HepG2 (cell line): ENCODE data around the gene FN1. TPM values are rescaled to one million over a fixed set of nuclear protein-coding genes. Genes with fewer than 3 reads are reported as not detected.

Source experiments
- CREM ChIP-seq, 2 experiments: sonication (generic) in 1 of 2; formaldehyde crosslinking in 1 of 2; IDR thresholded peaks; 2 replicates each; pipeline versions ENCODE4 v1.4.0 to v1.6.1; 2016 to 2020; ENCODE audit warnings: antibody characterized with exemption in 1 of 2, mild to moderate bottlenecking in 1 of 2, missing genetic modification reagents in 1 of 2
- ELF3 ChIP-seq: IDR thresholded peaks from 2 replicates; pipeline ENCODE4 v1.6.1; 2016; ENCODE audit warnings: missing genetic modification reagents, missing compliant biosample characterization
- GLI4 ChIP-seq: sonication (generic); formaldehyde crosslinking; IDR thresholded peaks from 2 replicates; pipeline ENCODE4 v1.5.1; 2020; ENCODE audit warnings: missing genetic modification reagents, mild to moderate bottlenecking, moderate library complexity, borderline replicate concordance
- HDAC1 ChIP-seq: sonication (generic); formaldehyde crosslinking; IDR thresholded peaks from 2 replicates; pipeline ENCODE4 v1.5.1; 2020; ENCODE audit warnings: mild to moderate bottlenecking, missing genetic modification reagents
- NONO ChIP-seq, 2 experiments: fragments of 450-650 bp in 1 of 2; sonication (generic) in 1 of 2; formaldehyde crosslinking in 1 of 2; IDR thresholded peaks in 1 of 2; conservative IDR thresholded peaks in 1 of 2; 2 replicates each; pipeline versions ENCODE4 v1.6.1 to v1.8.0; 2017 to 2022; ENCODE audit warnings: mild to moderate bottlenecking in 1 of 2, missing genetic modification reagents in 1 of 2, moderate library complexity in 1 of 2
- ZNF101 ChIP-seq: sonication (generic); formaldehyde crosslinking; IDR thresholded peaks from 2 replicates; pipeline ENCODE4 v1.4.0; 2020; ENCODE audit warnings: mild to moderate bottlenecking, low read depth, missing genetic modification reagents, borderline replicate concordance
- ZNF24 ChIP-seq: fragments of 450-650 bp; IDR thresholded peaks from 2 replicates; pipeline ENCODE4 v1.6.1; 2017; ENCODE audit warnings: antibody characterized with exemption, mild to moderate bottlenecking
- ZNF557 ChIP-seq: sonication (generic); formaldehyde crosslinking; IDR thresholded peaks from 2 replicates; pipeline ENCODE4 v1.4.0; 2020; ENCODE audit warnings: missing genetic modification reagents
- ZNF660 ChIP-seq: sonication (generic); formaldehyde crosslinking; IDR thresholded peaks from 2 replicates; pipeline ENCODE4 v1.5.1; 2020; ENCODE audit warnings: mild to moderate bottlenecking, low read depth, missing genetic modification reagents, borderline replicate concordance
- ZNF775 ChIP-seq: sonication (generic); formaldehyde crosslinking; IDR thresholded peaks from 2 replicates; pipeline ENCODE4 v1.4.0; 2020; ENCODE audit warnings: missing genetic modification reagents, mild to moderate bottlenecking, moderate library complexity, borderline replicate concordance
- ZNF816 ChIP-seq: sonication (generic); formaldehyde crosslinking; IDR thresholded peaks from 2 replicates; pipeline ENCODE4 v1.8.0; 2022; ENCODE audit warnings: missing genetic modification reagents, mild to moderate bottlenecking, borderline replicate concordance
- ZNF883 ChIP-seq: sonication (generic); formaldehyde crosslinking; IDR thresholded peaks from 2 replicates; pipeline ENCODE4 v1.5.1; 2020; ENCODE audit warnings: mild to moderate bottlenecking, missing genetic modification reagents; ENCODE audit errors: not compliant biosample characterization
- ZSCAN22 ChIP-seq: sonication (generic); formaldehyde crosslinking; IDR thresholded peaks from 2 replicates; pipeline ENCODE4 v1.4.0; 2020; ENCODE audit warnings: mild to moderate bottlenecking, missing genetic modification reagents
- polyA plus RNA-seq, 8 experiments: library from polyadenylated mRNA; depleted of rRNA in 3 of 8; stranded (reverse) in 7 of 8; unstranded in 1 of 8; fragments of >200 nt; fragmentation: Illumina TruSeq in 4 of 8; extraction: Trizol in 4 of 8; gene quantifications; 2 replicates each; pipeline versions ENCODE4 v1.2.1 to v1.2.3, GENCODE V29; 2011 to 2016; ENCODE audit warnings: low read depth in 4 of 8, missing spikeins in 1 of 8, mixed read lengths in 1 of 8; ENCODE audit not compliant: insufficient read depth in 1 of 8
- total RNA-seq, 5 experiments: library from RNA; depleted of rRNA; stranded (reverse); fragments of >200 nt; fragmentation: Illumina TruSeq; extraction: Trizol; gene quantifications; 2 replicates each; pipeline ENCODE4 v1.2.3, GENCODE V29; 2016; ENCODE audit warnings: low read depth in 1 of 5
- TF ChIP-seq, protein P1 (sequence below): sonication (generic); formaldehyde crosslinking; IDR thresholded peaks from 2 replicates; pipeline ENCODE4 v1.4.0; 2020; ENCODE audit warnings: missing genetic modification reagents, borderline replicate concordance
- TF ChIP-seq, protein P2 (sequence below): sonication (generic); formaldehyde crosslinking; IDR thresholded peaks from 2 replicates; pipeline ENCODE4 v1.5.0; 2020; ENCODE audit warnings: mild to moderate bottlenecking, missing genetic modification reagents
- TF ChIP-seq, protein P3 (sequence below): sonication (generic); formaldehyde crosslinking; IDR thresholded peaks from 2 replicates; pipeline ENCODE4 v1.4.0; 2020; ENCODE audit warnings: mild to moderate bottlenecking, missing genetic modification reagents, borderline replicate concordance
- TF ChIP-seq, protein P4 (sequence below): sonication (generic); formaldehyde crosslinking; IDR thresholded peaks from 2 replicates; pipeline ENCODE4 v1.9.0; 2021; ENCODE audit warnings: missing genetic modification reagents, mild to moderate bottlenecking, borderline replicate concordance

The FN1 gene
- total and polyA plus RNA-seq, 2 of the 13 experiments (the other 11 are each of a cell fraction or from before 2014, with no cell fraction given) = 1,847 to 6,471 TPM

DNA sequence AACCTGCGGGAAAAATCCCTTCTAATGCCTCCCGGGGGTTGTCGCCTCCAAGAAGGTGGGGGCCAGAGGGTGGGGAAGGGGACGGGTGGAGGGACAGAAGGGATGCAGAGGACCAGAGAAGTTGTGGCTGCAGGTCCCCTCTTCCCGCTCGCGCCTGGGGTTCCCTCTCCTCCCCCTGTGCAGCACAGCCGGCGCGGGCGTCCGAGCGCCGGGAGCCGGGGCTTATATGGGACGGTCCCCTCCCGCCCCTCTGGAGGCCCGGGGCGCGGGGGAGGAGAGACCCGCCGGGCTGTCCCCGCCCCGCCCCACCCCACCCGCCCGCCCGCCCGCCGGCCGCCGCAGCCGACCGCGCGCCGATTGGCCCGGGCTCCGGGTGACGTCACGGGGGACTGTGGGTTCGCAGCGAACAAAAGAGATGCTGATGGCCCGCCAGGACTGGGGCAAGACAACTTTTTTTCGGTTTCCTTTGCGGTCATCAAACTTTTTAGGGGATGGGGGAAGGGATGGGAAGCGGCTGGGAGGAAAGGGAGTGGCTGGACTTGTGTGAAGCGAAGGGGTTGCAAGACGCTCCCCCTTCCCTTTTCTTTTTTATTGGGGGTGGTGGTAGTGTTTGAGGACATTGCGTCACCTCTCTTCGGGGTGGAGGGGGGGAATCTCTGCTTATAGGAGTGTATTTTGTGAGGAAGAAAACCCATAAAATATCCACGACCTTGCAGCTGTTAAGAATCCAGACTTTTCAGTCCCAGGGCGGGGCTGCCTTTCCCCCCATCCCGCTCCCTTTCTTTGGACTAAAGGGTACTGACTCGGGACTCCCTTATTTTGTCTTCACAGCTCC lies at the start of gene FN1 (continued):
- TF ChIP-seq NONO (IDR thresholded peaks at IDR 0.05) (no peak), NONO (CRISPR knock-in tag; conservative IDR thresholded peaks at IDR 0.05) (peak; percentile 96), HDAC1 (CRISPR knock-in tag) (peak; percentile 94), GLI4 (peak; percentile 94), ELF3 (CRISPR knock-in tag) (peak; percentile 86), ZNF101 (CRISPR knock-in tag) (no peak), ZNF557 (CRISPR knock-in tag) (0 out of 2 replicates have a peak, but pooled peaks have one; percentile 80), ZNF883 (CRISPR knock-in tag) (peak; percentile 97), ZNF816 (CRISPR knock-in tag) (peak; percentile 99), ZSCAN22 (no peak), CREM (IDR thresholded peaks at IDR 0.05) (peak; percentile 72), CREM (CRISPR knock-in tag; IDR thresholded peaks at IDR 0.05) (no peak), ZNF24 (no peak), ZNF660 (CRISPR knock-in tag) (no peak), ZNF775 (CRISPR knock-in tag) (no peak)
- TF ChIP-seq, protein P1, sequence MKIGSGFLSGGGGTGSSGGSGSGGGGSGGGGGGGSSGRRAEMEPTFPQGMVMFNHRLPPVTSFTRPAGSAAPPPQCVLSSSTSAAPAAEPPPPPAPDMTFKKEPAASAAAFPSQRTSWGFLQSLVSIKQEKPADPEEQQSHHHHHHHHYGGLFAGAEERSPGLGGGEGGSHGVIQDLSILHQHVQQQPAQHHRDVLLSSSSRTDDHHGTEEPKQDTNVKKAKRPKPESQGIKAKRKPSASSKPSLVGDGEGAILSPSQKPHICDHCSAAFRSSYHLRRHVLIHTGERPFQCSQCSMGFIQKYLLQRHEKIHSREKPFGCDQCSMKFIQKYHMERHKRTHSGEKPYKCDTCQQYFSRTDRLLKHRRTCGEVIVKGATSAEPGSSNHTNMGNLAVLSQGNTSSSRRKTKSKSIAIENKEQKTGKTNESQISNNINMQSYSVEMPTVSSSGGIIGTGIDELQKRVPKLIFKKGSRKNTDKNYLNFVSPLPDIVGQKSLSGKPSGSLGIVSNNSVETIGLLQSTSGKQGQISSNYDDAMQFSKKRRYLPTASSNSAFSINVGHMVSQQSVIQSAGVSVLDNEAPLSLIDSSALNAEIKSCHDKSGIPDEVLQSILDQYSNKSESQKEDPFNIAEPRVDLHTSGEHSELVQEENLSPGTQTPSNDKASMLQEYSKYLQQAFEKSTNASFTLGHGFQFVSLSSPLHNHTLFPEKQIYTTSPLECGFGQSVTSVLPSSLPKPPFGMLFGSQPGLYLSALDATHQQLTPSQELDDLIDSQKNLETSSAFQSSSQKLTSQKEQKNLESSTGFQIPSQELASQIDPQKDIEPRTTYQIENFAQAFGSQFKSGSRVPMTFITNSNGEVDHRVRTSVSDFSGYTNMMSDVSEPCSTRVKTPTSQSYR (CRISPR knock-in tag) = peak; percentile 85
- TF ChIP-seq, protein P2, sequence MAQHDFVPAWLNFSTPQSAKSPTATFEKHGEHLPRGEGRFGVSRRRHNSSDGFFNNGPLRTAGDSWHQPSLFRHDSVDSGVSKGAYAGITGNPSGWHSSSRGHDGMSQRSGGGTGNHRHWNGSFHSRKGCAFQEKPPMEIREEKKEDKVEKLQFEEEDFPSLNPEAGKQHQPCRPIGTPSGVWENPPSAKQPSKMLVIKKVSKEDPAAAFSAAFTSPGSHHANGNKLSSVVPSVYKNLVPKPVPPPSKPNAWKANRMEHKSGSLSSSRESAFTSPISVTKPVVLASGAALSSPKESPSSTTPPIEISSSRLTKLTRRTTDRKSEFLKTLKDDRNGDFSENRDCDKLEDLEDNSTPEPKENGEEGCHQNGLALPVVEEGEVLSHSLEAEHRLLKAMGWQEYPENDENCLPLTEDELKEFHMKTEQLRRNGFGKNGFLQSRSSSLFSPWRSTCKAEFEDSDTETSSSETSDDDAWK (CRISPR knock-in tag) = no peak
- TF ChIP-seq, protein P3, sequence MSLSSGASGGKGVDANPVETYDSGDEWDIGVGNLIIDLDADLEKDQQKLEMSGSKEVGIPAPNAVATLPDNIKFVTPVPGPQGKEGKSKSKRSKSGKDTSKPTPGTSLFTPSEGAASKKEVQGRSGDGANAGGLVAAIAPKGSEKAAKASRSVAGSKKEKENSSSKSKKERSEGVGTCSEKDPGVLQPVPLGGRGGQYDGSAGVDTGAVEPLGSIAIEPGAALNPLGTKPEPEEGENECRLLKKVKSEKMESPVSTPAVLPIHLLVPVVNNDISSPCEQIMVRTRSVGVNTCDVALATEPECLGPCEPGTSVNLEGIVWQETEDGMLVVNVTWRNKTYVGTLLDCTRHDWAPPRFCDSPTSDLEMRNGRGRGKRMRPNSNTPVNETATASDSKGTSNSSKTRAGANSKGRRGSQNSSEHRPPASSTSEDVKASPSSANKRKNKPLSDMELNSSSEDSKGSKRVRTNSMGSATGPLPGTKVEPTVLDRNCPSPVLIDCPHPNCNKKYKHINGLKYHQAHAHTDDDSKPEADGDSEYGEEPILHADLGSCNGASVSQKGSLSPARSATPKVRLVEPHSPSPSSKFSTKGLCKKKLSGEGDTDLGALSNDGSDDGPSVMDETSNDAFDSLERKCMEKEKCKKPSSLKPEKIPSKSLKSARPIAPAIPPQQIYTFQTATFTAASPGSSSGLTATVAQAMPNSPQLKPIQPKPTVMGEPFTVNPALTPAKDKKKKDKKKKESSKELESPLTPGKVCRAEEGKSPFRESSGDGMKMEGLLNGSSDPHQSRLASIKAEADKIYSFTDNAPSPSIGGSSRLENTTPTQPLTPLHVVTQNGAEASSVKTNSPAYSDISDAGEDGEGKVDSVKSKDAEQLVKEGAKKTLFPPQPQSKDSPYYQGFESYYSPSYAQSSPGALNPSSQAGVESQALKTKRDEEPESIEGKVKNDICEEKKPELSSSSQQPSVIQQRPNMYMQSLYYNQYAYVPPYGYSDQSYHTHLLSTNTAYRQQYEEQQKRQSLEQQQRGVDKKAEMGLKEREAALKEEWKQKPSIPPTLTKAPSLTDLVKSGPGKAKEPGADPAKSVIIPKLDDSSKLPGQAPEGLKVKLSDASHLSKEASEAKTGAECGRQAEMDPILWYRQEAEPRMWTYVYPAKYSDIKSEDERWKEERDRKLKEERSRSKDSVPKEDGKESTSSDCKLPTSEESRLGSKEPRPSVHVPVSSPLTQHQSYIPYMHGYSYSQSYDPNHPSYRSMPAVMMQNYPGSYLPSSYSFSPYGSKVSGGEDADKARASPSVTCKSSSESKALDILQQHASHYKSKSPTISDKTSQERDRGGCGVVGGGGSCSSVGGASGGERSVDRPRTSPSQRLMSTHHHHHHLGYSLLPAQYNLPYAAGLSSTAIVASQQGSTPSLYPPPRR (CRISPR knock-in tag) = peak; percentile 70
- TF ChIP-seq, protein P4, sequence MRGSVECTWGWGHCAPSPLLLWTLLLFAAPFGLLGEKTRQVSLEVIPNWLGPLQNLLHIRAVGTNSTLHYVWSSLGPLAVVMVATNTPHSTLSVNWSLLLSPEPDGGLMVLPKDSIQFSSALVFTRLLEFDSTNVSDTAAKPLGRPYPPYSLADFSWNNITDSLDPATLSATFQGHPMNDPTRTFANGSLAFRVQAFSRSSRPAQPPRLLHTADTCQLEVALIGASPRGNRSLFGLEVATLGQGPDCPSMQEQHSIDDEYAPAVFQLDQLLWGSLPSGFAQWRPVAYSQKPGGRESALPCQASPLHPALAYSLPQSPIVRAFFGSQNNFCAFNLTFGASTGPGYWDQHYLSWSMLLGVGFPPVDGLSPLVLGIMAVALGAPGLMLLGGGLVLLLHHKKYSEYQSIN = no peak
